HL-60 (cell line): Measurements from ENCODE around the gene SLC7A1.

Source experiments
- DNase-seq, 2 experiments: peaks; one replicate each; pipeline ENCODE4 v3.0.0-alpha.2; 2010 to 2020; ENCODE audit warnings: low read depth in 1 of 2, low spot score in 1 of 2
- H3K27ac ChIP-seq: fragments of 250-450 bp; sonication (Bioruptor Pico); replicated peaks from 2 replicates; pipeline ENCODE4 v1.5.1; 2020; ENCODE audit warnings: mild to moderate bottlenecking, moderate library complexity
- H3K27me3 ChIP-seq: fragments of 250-450 bp; sonication (Bioruptor Pico); 2 replicates; pipeline ENCODE4 v1.5.1; 2021; ENCODE audit warnings: mild to moderate bottlenecking, moderate library complexity; ENCODE audit not compliant: insufficient read depth, poor library complexity, severe bottlenecking
- H3K4me3 ChIP-seq: replicated peaks from 2 replicates; pipeline ENCODE4 v1.5.1; 2011; ENCODE audit warnings: mild to moderate bottlenecking, control low read depth, low read length; ENCODE audit not compliant: insufficient read depth
- CTCF ChIP-seq: IDR thresholded peaks from one replicate; pipeline ENCODE4 v1.5.1; 2011; ENCODE audit warnings: low read length, control low read depth, inconsistent platforms; ENCODE audit not compliant: insufficient read depth
- GABPA ChIP-seq: IDR thresholded peaks from 2 replicates; pipeline ENCODE4 v1.6.1; 2012; ENCODE audit warnings: low read depth
- POLR2AphosphoS5 ChIP-seq: IDR thresholded peaks from 2 replicates; pipeline ENCODE4 v1.6.1; 2012; ENCODE audit warnings: low read depth
- SPI1 ChIP-seq: IDR thresholded peaks from 2 replicates; pipeline ENCODE4 v1.6.1; 2012; ENCODE audit warnings: low read depth, mild to moderate bottlenecking, borderline replicate concordance
- TF ChIP-seq, protein P1 (sequence below): IDR thresholded peaks from 2 replicates; pipeline ENCODE4 v1.6.1; 2012; ENCODE audit warnings: low read depth; ENCODE audit not compliant: insufficient replicate concordance

Gene SLC7A1

DNA sequence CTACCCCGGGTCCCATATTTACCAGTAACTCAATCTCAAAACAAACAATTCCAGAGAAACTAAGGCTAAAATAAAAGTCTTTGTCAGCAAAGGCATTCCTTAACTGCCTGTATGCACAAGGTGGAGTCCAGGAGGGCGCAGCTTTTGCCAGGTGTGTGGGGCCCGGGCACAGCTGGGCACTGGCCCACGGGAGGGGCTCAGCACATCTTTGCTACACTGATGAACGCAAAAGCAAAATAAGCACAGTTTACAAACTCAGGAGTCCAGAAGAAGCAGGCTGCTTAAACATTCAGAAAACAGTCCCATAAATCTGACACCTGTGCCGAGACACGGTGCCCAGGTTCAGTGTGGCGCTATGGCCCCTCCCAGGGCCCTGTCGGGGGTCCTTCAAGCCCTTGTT lies 70.8 kb downstream of the SLC7A1 start:
- H3K4me3 ChIP-seq, result no peak overlapping the region
- H3K27ac ChIP-seq, result no peak overlapping the region
- DNase-seq, result no peak
- H3K27me3 ChIP-seq, result no peaks in the 10 kb centered on the region
- TF ChIP-seq GABPA (no peak), CTCF (no peak), SPI1 (no peak), POLR2AphosphoS5 (no peak)
- TF ChIP-seq, protein P1, sequence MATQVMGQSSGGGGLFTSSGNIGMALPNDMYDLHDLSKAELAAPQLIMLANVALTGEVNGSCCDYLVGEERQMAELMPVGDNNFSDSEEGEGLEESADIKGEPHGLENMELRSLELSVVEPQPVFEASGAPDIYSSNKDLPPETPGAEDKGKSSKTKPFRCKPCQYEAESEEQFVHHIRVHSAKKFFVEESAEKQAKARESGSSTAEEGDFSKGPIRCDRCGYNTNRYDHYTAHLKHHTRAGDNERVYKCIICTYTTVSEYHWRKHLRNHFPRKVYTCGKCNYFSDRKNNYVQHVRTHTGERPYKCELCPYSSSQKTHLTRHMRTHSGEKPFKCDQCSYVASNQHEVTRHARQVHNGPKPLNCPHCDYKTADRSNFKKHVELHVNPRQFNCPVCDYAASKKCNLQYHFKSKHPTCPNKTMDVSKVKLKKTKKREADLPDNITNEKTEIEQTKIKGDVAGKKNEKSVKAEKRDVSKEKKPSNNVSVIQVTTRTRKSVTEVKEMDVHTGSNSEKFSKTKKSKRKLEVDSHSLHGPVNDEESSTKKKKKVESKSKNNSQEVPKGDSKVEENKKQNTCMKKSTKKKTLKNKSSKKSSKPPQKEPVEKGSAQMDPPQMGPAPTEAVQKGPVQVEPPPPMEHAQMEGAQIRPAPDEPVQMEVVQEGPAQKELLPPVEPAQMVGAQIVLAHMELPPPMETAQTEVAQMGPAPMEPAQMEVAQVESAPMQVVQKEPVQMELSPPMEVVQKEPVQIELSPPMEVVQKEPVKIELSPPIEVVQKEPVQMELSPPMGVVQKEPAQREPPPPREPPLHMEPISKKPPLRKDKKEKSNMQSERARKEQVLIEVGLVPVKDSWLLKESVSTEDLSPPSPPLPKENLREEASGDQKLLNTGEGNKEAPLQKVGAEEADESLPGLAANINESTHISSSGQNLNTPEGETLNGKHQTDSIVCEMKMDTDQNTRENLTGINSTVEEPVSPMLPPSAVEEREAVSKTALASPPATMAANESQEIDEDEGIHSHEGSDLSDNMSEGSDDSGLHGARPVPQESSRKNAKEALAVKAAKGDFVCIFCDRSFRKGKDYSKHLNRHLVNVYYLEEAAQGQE, result no peak

DNA sequence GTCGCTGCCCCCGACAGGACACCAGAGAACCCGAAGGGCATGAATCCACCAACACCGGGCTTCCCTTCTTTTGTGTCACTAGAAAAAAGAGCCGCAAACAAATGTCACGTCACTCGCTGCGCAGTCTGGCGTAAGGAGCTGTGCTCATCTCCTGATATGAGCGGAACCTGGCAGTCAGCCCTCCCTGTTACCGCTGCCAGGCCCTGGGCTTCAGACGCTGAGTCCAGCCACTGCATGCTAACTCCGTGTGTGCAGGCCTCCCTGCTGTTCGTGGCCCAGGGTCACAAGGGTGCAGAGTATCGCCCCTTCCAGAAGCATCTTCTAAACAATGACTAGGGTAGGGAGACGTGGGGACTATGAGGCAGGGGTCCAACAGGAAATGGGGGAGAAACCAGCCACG lies 71.3 kb downstream of the SLC7A1 start:
- H3K27ac ChIP-seq, result no peak overlapping the region
- H3K4me3 ChIP-seq, result no peak overlapping the region
- TF ChIP-seq POLR2AphosphoS5, result no peak
- TF ChIP-seq, protein P1, result no peak
- no peak for TF ChIP-seq SPI1
- no peak for TF ChIP-seq GABPA
- no peak for TF ChIP-seq CTCF
- no peak for DNase-seq
- no peaks in the 10 kb centered on the region for H3K27me3 ChIP-seq

GRCh38 chr13:29523199-29523961 lies 72.1 kb downstream of the SLC7A1 start:
- no peak overlapping the region for H3K4me3 ChIP-seq
- DNase-seq, result no peak
- no peaks in the 10 kb centered on the region for H3K27me3 ChIP-seq
- no peak overlapping the region for H3K27ac ChIP-seq
- no peak for TF ChIP-seq GABPA
- peak; percentile 53 for TF ChIP-seq POLR2AphosphoS5

DNA sequence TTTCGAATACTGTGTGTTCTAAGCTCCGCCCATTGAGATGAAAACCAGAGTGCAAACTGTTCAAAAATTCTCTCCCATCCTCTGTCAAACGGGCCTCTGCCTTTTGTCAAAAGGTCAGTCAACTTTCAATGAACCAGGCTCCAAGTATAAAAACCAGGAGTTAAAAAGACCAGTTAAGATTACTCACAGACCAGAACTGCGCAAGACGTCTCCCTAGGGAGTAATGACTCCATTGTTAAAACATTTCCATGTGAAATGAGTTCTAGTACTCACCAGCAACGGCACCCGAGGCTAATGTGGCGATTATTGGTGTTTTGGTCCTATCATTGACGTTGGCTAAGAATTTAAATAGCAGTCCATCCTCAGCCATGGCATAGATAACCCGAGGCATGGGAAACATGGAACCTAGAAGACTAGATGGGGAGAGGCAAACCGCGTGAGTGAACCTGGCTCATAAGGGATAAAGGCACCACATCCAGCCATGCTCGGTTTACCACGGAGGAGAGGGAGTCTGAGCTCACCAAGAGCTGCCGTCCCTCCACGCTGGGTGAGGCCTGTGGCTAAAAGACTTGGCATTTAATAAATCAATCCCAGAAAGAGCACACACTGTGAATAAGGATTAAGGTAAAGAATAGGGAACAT lies 73.3 kb downstream of the SLC7A1 start:
- Histone ChIP-seq H3K4me3 (no peak overlapping the region), H3K27ac (no peak overlapping the region), H3K27me3 (no peaks in the 10 kb centered on the region)
- no peak for DNase-seq
- TF ChIP-seq POLR2AphosphoS5 (no peak), SPI1 (no peak), CTCF (no peak), GABPA (no peak)
- TF ChIP-seq, protein P1, result no peak
